Gastroesophageal sphincter (tissue), 3 donors: ENCODE measurements around the gene FSHB.
"Not testable (repeated sequence)": the region's sequence is repeated elsewhere in the genome, so short reads cannot be mapped to it uniquely, and the experiment has no call there.

ENCODE experiments used
- POLR2A ChIP-seq, 2 donors: fragments of 450-650 bp; IDR thresholded peaks; one replicate each; pipeline ENCODE4 v1.6.1; 2017; ENCODE audit warnings: antibody characterized with exemption in 2 of 2, mild to moderate bottlenecking in 2 of 2, moderate library complexity in 1 of 2
- TF ChIP-seq, protein P1 (sequence below), 4 experiments: fragments of 200-600 bp in 2 of 4; fragments of 450-650 bp in 2 of 4; sonication (generic) in 1 of 4; IDR thresholded peaks; one replicate each; pipeline ENCODE4 v1.5.1; 2017 to 2019; ENCODE audit warnings: antibody characterized with exemption in 4 of 4, mild to moderate bottlenecking in 2 of 4, moderate library complexity in 2 of 4

DNA sequence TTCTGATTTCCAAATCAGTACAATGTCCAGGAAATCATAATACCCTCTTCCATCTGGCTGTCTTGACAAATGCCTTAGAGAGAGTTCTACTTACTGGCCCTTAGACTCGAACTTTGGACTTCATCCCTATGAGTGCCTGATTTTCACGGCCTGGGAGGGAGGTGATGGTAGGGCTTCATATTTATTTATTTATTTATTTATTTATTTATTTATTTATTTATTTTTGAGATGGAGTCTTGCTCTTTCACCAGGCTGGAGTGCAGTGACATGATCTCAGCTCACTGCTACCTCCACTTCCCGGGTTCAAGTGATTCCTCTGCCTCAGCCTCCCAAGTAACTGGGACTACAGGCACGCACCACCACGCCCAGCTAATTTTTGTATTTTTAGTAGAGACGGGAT lies 27.8 kb upstream of the FSHB start:
- TF ChIP-seq, protein P1, sequence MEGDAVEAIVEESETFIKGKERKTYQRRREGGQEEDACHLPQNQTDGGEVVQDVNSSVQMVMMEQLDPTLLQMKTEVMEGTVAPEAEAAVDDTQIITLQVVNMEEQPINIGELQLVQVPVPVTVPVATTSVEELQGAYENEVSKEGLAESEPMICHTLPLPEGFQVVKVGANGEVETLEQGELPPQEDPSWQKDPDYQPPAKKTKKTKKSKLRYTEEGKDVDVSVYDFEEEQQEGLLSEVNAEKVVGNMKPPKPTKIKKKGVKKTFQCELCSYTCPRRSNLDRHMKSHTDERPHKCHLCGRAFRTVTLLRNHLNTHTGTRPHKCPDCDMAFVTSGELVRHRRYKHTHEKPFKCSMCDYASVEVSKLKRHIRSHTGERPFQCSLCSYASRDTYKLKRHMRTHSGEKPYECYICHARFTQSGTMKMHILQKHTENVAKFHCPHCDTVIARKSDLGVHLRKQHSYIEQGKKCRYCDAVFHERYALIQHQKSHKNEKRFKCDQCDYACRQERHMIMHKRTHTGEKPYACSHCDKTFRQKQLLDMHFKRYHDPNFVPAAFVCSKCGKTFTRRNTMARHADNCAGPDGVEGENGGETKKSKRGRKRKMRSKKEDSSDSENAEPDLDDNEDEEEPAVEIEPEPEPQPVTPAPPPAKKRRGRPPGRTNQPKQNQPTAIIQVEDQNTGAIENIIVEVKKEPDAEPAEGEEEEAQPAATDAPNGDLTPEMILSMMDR (IDR thresholded peaks at IDR 0.05), result not testable (repeated sequence)
- not testable (repeated sequence) for TF ChIP-seq POLR2A (IDR thresholded peaks at IDR 0.05)
